Psoas muscle (tissue), 8 donors: ENCODE data around the gene PARP15. TPM values are rescaled to one million over a fixed set of nuclear protein-coding genes. Genes with fewer than 3 reads are reported as not detected.

Source experiments
- ATAC-seq, 4 donors: fragments of 200-7000 bp; cut with Tn5 transposase; one replicate each; pipeline ENCODE4 v1.9.1; 2020; ENCODE audit warnings: moderate library complexity in 3 of 4, mild to moderate bottlenecking in 2 of 4
- DNase-seq, 2 donors: peaks; one replicate each; pipeline ENCODE4 v3.0.0-alpha.2; 2020
- H3K27ac ChIP-seq: fragments of 200-600 bp; one replicate; pipeline ENCODE4 v1.8.0; 2022
- H3K27me3 ChIP-seq, 3 donors: fragments of 200-600 bp in 1 of 3; one replicate each; pipeline versions ENCODE4 v1.6.1 to v1.8.0; 2013 to 2022; ENCODE audit warnings: low read length in 2 of 3, mild to moderate bottlenecking in 2 of 3, moderate library complexity in 1 of 3; ENCODE audit not compliant: insufficient read depth in 3 of 3
- H3K36me3 ChIP-seq, 2 donors: fragments of 200-600 bp in 1 of 2; one replicate each; pipeline versions ENCODE4 v1.6.1 to v1.8.0; 2013 to 2022; ENCODE audit warnings: low read depth in 1 of 2, mild to moderate bottlenecking in 1 of 2, moderate library complexity in 1 of 2; ENCODE audit not compliant: insufficient read depth in 1 of 2
- H3K4me1 ChIP-seq: fragments of 200-600 bp; one replicate; pipeline ENCODE4 v1.8.0; 2022
- H3K4me3 ChIP-seq: fragments of 200-600 bp; one replicate; pipeline ENCODE4 v1.8.0; 2022; ENCODE audit warnings: mild to moderate bottlenecking
- H3K9me3 ChIP-seq: fragments of 200-600 bp; one replicate; pipeline ENCODE4 v1.8.0; 2022
- CTCF ChIP-seq: fragments of 200-600 bp; IDR thresholded peaks from one replicate; pipeline ENCODE4 v1.8.0; 2022; ENCODE audit warnings: antibody characterized with exemption
- WGBS, 3 donors: extraction: QIAGEN DNeasy Blood & Tissue Kit; methylation state at CpG; one replicate each; pipeline versions ENCODE4 v1.1.6 to v1.1.7; 2013; 5-methylcytosine and 5-hydroxymethylcytosine counted together
- intact Hi-C, 2 donors: fragments of 100-400 bp; cut with DNase I; formaldehyde crosslinking; loops; one replicate each; pipeline versions ENCODE4 v1.11.0 to v1.14.2; 2022
- polyA plus RNA-seq, 3 donors: library from polyadenylated mRNA; stranded (reverse); fragments of 200-250 nt; gene quantifications; one replicate each; pipeline ENCODE4 v1.2.3, GENCODE V29; 2013
- total RNA-seq, 4 donors: library from RNA; stranded (reverse); fragmentation: NEBNext Ultra II Directional in 2 of 4; extraction: Animal tissue kit (Norgen Biotek cat#: 25700) in 2 of 4; gene quantifications; one replicate each; pipeline versions ENCODE4 v1.2.1 to v1.2.4, GENCODE V29; 2021 to 2023
- donor health status: healthy with polysubstance abuse.
- donor health status: DM: no; HTN: no; CAD: no; lungs with moderate emphysema.
- donor health status: Bipolar disorder and iron deficiency.
- donor health status: healthy.
- donor health status: DM: yes; HTN: yes; CAD: no.
- donor health status: DM: no; HTN: no; CAD: no.
- donor health status: DM: no; HTN: no; CAD: no.
- donor health status: DM: yes; HTN: yes; CAD: no.

The PARP15 gene
- total and polyA plus RNA-seq, 7 donors = 0.11 to 1.0 (median 0.34) TPM

DNA sequence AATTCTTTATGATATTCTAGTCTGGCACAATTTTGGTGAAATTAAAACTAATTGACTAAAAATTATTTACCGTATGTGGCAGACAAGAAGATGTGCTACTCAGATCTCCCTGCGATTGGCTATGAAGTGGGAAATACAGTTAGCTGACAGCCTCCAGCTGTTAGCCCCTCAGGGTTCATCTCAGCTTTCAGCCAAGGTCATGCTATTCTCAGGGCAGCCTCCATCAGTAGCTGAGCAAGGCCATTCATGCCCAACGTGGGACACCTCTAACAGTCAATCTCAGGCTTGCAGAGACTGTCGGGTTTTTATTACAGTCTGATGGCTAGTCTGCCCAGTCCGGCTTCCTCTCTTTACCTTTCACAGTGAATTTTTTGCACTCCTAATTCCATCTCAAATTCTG, 20.1 kb upstream of the PARP15 start:
- ATAC-seq (no peak), DNase-seq (no peak)
- peaks cover 9% of the 10 kb centered on the region for H3K4me1 ChIP-seq
- H3K27ac ChIP-seq = no peak overlapping the region
- 80 to 89% (median 85%) methylated on average over 5 of the region's 5 CpGs for WGBS, 3 donors
- intact Hi-C loops = no loop called here
- no peaks in the 10 kb centered on the region for H3K9me3 ChIP-seq
- H3K27me3 ChIP-seq = no peaks in the 10 kb centered on the region
- no peak for TF ChIP-seq CTCF
- H3K36me3 ChIP-seq = peaks cover 0 to 71% of the 10 kb centered on the region in 2 donors
- H3K4me3 ChIP-seq = no peak overlapping the region

GRCh38 chr3:122558605-122559004, 18.8 kb upstream of the PARP15 start:
- Histone ChIP-seq H3K27ac (no peak overlapping the region), H3K9me3 (no peaks in the 10 kb centered on the region), H3K36me3 (peaks cover 0 to 60% of the 10 kb centered on the region in 2 donors), H3K4me1 (peaks cover 17% of the 10 kb centered on the region), H3K4me3 (no peak overlapping the region), H3K27me3 (no peaks in the 10 kb centered on the region)
- ATAC-seq (no peak), DNase-seq (no peak)
- TF ChIP-seq CTCF = no peak
- intact Hi-C loops = no loop called here
- 81 to 87% (median 86%) methylated on average over 6 of the region's 6 CpGs for WGBS, 3 donors

GRCh38 chr3:122559906-122560305, 17.5 kb upstream of the PARP15 start:
- WGBS, 3 donors = 70 to 79% (median 79%) methylated on average over 3 of the region's 3 CpGs
- H3K4me1 ChIP-seq = peaks cover 17% of the 10 kb centered on the region

DNA sequence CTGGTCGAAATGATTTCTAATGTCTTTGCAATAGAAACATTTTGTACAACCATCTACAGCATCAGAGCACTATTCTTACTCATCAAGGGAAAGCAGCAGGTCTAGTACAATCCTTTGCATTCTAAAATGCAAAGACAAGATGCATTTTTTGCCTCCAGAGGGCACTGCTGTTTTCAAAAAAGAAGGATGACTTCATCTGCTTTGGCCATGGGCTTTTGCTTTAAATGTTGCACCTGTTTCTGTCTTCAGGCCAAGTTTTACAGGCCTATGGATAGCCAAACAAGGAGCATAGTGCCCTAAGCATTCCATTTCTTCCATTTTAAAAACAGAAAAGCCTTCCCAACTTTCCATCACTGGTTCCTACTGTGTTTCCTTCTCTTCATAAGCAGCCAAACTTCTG, 16.8 kb upstream of the PARP15 start:
- WGBS, 3 donors = 75 to 87% (median 87%) methylated on average over 1 of the region's 1 CpG
- Histone ChIP-seq H3K9me3 (no peaks in the 10 kb centered on the region), H3K4me3 (no peak overlapping the region), H3K36me3 (peaks cover 0 to 42% of the 10 kb centered on the region in 2 donors), H3K4me1 (peaks cover 17% of the 10 kb centered on the region), H3K27me3 (no peaks in the 10 kb centered on the region), H3K27ac (no peak overlapping the region)
- peak; percentile 63 for TF ChIP-seq CTCF
- intact Hi-C loops = loop anchor here (1.0 to 5.0 kb wide), 4 partner anchors 43 to 168 kb away; no protein-coding TSS in a partner anchor
- ATAC-seq (peak in 3 of 4 donors; percentile 22 to 50 (median 49)), DNase-seq (no peak)

More at GRCh38 chr3:122559906-122560305, 17.5 kb upstream of the PARP15 start:
- no peaks in the 10 kb centered on the region for H3K9me3 ChIP-seq
- H3K36me3 ChIP-seq = peaks cover 0 to 47% of the 10 kb centered on the region in 2 donors
- intact Hi-C loops = loop anchor here (1.0 to 5.0 kb wide), 4 partner anchors 43 to 168 kb away; no protein-coding TSS in a partner anchor
- ATAC-seq (no peak), DNase-seq (no peak)
- no peak overlapping the region for H3K27ac ChIP-seq
- H3K4me3 ChIP-seq = no peak overlapping the region
- H3K27me3 ChIP-seq = no peaks in the 10 kb centered on the region
- no peak for TF ChIP-seq CTCF
